ENCODE data around the gene CDK5R2.
"Not testable (repeated sequence)": the region's sequence is repeated elsewhere in the genome, so short reads cannot be mapped to it uniquely, and the experiment has no call there.

CDK5R2 gene

DNA sequence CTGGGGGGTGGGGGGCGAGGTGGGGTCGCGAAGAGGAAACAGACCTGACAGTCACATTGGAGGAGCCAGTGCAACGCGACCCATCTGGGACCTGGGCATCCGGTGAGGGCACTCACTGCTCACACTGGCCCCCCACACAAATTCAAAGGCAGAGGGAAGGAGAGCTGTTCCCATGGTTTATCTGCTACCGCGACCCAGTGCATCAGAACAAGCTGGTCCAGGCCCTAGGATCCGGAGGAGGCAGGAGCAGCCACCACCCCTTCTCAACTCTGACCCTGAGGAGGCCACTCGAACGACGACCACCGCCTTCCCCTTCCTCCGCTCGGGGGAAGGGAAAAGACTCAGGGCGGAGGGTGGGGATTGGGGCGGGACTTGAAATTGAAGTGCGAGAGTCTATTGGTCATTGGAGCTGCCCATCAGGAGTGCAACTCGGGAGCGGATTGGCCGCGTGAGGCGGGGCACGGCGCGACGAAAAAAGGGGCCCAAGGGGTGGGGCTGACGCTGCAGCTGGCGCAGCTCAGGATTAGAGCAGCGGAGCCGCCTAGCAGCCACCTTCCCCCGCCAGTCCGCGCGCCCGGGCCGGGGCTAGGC lies at the start of gene CDK5R2:
TSS of gene CDK5R2 (plus strand) at position 526 of the 591 bp plus-strand sequence. CDS start 155 bp downstream, outside the sequence.
- peak; percentile 10 for DNase-seq

DNA sequence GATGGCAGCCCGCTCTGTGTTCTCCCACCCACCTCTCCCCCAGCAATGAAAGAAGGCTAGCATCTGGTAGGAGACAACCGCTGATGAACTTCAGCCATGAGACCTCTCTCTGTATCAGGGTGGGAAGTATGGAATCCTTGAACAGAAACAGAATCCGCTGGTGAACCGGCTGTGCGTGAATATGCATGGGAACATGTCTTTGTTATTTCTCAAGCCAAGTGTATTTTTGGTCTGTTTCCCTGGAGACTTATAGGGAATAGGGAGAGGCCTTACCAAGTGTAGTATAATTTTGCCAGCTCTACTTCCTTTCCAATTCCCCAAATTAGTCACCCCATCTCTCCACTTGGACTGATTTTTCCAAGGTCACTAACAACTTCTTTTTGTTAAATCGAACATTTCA lies 48.7 kb upstream of the CDK5R2 start:
- no peak for DNase-seq

DNA sequence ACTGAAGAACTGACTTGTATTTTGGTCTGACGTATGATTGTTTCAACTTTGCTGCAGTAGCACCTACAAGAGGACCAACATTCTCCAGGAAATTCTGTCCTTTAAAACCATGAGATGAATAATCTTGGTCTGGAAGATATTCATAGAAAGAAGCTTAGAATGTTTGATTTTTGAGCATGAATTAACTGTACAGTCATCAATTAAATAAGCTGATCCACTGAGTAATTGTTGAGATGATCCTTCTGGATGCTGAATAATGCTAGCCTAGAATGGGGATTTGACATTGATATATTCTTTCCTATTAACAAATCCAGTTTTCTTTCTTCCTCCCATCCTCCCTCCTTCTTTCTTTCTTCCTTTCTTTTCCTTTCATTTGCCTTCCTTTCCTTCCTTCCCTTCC lies 39.0 kb upstream of the CDK5R2 start:
- no peak for DNase-seq

DNA sequence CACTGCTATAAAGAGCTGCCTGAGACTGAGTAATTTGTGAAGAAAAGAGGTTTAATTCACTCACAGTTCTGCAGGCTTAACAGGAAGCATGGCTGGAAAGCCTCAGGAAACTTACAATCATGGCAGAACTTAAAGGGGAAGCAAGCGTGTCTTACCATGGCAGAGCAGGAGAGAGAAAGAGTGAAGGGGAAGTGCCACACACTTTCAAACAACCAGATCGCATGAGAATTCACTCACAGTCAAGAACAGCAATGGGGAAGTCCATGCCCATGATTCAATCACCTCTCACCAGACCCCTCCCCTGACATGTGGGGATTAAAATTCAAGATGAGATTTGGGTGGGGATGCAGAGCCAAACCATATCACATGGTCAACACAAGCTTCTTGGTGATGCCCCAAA lies 34.7 kb upstream of the CDK5R2 start:
- no peak for DNase-seq

DNA sequence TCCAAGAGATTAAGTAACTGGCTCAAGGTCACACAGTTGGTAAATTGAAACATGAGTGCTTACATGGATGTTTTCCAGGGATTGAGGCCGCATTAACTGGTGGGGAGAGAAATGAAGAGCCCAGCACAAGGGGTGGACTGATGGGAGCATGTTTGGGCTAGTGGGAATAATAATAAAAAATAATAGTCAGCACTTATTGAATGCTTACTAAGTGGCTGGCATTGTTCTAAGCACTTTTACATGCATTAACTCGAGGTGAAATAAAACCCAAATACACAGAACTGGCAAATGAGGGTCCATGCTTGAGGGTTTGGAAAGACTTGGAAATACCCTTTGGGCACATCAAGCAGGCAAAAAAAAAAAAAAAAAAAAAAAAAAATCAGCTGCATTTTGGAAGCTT lies 34.0 kb upstream of the CDK5R2 start:
- no peak for DNase-seq

DNA sequence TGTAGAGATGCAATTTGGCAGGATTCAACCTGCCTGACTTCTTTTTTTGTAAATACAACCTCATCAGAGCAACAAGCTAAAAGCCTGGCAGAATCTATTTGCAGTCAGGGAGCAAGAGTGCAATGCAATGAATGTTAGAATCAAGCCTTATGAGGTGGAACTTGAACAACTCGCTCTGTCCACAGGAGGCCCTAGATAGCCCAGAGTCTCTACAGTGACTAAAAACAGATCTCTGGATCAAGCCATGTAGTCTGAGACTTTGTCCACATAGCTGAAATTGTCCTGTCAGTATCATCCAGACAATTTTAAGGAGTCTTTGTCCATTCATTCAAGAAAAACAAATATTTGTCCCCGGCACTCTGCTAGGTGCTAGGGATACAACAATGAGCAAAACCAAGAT lies 32.0 kb upstream of the CDK5R2 start:
- DNase-seq: no peak

DNA sequence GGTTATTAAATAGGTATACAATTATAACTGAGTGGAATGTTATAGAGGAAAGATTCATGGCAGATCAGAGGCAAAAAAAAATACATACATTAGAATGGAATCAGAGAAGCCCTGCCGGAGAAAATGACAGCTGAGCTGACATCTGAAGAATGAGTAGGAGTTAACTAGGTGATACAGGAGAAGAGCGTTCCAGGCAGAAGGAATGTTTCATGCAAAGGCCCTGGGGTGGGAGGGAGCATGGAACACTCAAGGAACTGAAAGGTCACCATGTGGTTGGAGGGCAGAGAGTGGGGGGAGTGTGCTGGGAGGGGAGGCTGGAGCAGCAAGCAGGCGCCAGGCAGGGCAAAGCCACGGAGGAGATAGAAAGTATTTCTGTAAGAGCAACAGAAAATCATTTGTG lies 31.6 kb upstream of the CDK5R2 start:
- DNase-seq: no peak

DNA sequence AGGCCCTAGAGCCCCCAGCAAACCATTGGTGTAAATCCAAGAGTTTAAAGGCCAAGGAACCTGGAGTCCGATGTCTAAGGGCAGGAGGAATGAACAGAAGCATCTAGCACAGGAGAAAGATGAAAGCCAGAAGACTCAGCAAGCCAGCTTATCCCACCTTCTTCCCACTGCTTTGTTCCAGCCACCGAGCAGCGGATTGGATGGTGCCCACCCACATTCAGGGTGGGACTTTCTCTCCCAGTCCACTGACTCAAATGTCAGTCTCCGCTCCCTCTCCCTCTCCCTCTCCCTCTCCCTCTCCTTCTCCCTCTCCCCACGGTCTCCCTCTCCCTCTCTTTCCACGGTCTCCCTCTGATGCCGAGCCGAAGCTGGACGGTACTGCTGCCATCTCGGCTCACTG lies 29.0 kb upstream of the CDK5R2 start:
- DNase-seq: not testable (repeated sequence)

GRCh38 chr2:218931751-218932150 lies 27.7 kb upstream of the CDK5R2 start:
- DNase-seq: not testable (repeated sequence)

- DNase-seq: no peak
These were observed 14.6 kb upstream of the CDK5R2 start for GRCh38 chr2:218944759-218945404.

DNA sequence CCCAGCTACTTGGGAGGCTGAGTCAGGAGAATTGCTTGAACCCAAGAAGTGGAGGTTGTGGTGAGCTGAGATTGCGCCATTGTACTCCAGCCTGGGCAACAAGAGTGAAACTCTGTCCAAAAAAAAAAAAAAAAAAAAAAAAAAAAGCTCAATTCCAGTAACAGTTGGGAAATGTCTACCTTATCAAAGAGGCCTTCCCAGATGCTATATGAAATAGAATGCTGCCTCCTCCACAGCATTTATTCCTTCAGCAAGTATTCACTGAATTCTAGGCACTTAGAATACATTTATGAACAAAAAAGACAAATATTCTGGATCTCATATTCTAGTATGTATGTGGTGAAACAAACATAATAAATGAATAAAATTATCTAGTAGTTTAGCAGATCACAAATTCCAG lies 12.8 kb upstream of the CDK5R2 start:
- no peak for DNase-seq

DNA sequence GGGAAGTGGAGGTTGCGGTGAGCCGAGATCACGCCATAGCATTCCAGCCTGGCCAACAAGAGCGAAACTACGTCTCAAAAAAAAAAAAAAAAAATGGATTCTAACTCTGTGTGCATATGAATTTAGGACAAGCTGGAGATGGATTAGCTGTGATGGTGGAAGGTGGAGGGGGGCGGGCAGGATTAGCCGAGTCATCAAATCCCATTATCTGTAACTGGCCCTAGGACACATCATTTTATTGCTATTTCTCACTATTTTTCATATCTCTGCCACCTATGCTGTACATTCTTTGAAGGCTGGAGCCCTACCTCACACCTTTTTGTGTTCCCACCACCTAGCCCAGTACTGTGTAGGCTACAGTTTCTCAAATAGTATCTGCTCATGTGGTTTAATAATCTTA lies 7.3 kb upstream of the CDK5R2 start:
- DNase-seq: no peak

DNA sequence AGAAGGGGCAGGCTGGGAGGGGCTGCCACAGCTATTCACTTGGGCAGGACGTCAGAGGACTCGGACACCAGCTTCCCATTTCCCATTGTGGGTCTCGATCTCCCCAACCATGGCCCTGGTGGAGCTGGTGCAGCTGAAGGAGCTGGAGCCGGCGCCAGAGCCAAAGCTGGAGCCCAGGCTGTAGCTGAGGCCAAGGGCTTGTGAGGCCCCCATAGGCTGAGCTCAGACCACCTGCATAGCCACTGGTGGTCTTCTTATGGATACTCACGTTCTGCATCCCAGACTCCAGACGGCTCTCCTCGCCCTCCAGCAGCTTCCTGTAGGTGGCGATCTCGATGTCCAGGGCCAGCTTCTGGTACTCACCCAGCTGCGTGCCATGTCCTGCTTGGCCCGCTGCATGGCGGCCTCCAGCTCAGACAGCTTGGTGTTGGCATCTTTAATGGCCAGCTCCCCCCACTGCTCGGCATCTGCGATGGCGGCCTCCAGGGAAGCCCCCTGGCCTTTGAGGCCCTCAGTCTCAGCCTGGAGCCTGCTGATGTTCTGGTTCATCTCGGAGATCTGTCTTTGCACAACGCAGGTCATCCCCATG lies 6.0 kb upstream of the CDK5R2 start:
- no peak for DNase-seq

GRCh38 chr2:218954541-218955300 lies 4.7 kb upstream of the CDK5R2 start:
- no peak for DNase-seq

DNA sequence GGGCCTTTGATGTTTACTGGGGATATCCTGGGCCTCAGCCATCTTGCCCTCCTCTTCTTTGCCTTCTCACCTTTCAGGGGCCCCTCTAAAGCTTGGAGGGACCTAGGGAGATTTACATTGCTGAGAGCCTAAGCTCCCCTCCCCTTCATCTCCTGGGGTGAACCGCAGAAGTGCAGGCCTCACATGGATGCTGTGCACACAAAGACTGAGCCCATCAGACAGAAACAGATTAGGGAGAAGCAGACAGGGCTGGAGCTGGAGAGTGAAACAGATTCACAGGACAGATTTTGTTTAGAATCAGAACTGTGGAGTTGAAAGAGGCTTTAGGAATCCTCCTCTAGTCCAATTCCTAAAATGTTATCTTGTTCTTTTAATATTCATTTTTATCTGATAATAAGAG lies 3.4 kb upstream of the CDK5R2 start:
- DNase-seq: no peak

DNA sequence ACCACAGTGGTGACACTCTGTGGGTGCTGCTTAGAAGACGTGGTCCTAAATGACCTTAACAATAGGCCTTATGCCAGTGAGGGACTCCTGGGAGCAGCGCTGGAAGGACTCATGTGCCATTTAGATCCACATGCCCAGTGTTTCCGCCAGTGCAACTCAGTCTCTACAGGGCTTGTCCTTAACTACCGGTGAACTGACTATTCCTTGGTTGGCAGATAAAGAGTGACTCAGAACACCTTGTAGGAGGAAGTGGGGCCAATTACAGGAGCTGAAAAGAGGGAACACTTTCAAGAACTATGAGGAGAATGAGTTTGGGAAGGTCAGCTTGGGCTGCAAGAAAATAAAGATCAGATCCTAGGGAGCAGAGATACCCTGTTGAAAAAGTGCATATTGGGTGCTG lies 1.8 kb upstream of the CDK5R2 start:
- DNase-seq: no peak

DNA sequence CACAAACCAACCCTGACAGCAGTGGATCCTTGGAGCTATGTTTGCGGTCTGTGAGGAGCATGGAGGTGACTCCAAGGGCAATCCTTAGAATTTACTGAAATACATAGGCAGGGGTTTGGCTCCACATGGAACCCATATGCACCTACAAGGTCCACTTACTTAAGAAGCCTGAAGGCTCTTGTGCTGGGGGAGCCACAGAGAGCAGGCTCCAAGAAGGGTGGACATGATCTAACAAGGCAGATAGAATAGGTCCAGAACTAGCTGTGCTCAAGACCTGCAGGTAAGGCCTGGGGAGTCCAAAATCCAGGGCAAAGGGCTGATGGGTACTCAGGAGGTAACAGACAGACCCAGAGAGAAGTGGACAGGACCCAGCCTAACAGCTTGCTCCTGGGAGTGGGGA lies 1.2 kb upstream of the CDK5R2 start:
- no peak for DNase-seq

DNA sequence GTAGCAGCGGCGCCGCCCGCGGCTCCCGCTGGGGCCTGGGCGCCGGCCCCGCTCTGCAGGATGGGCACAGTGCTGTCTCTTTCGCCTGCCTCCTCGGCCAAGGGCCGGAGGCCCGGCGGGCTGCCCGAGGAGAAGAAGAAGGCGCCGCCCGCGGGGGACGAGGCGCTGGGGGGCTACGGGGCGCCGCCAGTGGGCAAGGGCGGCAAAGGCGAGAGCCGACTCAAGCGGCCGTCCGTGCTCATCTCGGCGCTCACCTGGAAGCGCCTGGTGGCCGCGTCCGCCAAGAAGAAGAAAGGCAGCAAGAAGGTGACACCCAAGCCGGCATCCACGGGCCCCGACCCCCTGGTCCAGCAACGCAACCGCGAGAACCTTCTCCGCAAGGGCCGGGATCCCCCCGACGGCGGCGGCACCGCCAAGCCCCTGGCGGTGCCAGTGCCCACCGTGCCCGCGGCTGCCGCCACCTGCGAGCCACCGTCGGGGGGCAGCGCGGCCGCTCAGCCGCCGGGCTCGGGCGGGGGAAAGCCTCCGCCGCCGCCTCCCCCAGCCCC lies 369 bp downstream of the CDK5R2 start:
- DNase-seq: no peak

GRCh38 chr2:218960309-218961165 lies 1.1 kb downstream of the CDK5R2 start:
- DNase-seq: no peak

DNA sequence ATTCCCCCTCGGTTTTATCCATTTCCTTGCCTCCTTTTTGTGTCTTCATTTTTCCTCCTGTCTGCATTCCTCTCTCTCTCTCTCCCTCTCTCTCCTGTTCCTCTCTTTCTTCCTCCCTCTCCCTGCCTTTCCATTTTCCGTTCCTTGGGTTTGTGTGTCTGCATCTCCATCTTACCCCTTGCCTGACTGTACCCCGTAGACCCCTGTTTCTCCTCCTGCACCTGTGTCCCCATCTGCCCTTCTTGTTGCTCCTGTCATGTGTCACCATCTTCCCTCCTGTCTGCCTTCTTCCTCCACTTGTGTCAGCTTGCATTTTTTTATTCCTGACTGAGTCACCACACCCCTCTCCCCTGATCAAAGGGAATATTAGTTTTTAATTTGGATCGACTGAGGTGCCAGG lies 1.8 kb downstream of the CDK5R2 start:
- DNase-seq: no peak

GRCh38 chr2:218961651-218962570 lies 2.4 kb downstream of the CDK5R2 start:
- no peak for DNase-seq
